Heart left ventricle (tissue), 13 donors: ENCODE results near the gene STK32C.

ENCODE experiments used
- CTCF ChIP-seq, 12 donors: fragments of 200-600 bp; sonication (generic) in 4 of 12; IDR thresholded peaks; one replicate each; pipeline versions ENCODE4 v1.5.0 to v1.8.0; 2018 to 2022; ENCODE audit warnings: antibody characterized with exemption in 12 of 12, mild to moderate bottlenecking in 5 of 12
- POLR2A ChIP-seq, 2 donors: fragments of 450-650 bp; IDR thresholded peaks; one replicate each; pipeline ENCODE4 v1.6.1; 2017; ENCODE audit warnings: antibody characterized with exemption in 2 of 2, mild to moderate bottlenecking in 2 of 2, moderate library complexity in 2 of 2
- donor health status: ischemic (EF 13 %, LVEDD 7.1; RV severe dilation, severe dysfunction).
- donor health status: DM: no; HTN: yes; CAD: no.
- donor health status: DM: no; HTN: no; CAD: no.
- donor health status: ischemic (EF 25% LVEDD 6.9; RV normal size, moderate dysfunction).
- donor health status: ischemic (EF 25% LVEDD 5.7; RV mildly dilated, moderate dysfunction).
- donor health status: ischemic (EF 35%, LVEDD 5.7; RV mildly dilated, moderate dysfunction).
- donor health status: nonischemic (EF 11% LVEDD 7.7; RV severe dilation, severe dysfunction).
- donor health status: DM: yes; HTN: yes; CAD: no.
- donor health status: PGD.
- donor health status: ischemic (EF 29% LVEDD 5.4; RV normal size, mild dysfunction).
- donor health status: nonischemic (EF 23%, LVEDD 6.1; RV moderate dilation, normal function).

DNA sequence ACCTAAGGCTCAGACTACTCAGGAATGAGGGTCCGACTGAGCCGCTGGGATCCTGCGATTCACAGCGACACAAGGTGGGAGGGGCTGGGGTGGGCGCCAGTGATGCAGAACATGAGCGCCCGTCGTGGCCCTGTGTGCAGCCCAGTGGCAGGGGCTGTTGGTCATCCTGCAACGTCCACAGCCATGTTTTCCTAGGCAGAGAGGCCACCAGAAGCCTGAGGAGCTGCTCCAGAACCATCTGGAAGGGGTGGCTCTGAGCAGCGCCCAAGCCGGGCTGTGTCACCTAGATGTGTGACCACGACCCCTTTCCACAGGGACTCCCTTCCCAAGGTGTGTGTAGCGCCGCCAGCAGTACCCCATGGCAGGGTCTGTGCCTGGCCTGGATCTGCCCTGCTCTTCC is 96.5 kb downstream of the STK32C start:
- TF ChIP-seq CTCF (IDR thresholded peaks at IDR 0.05): no peak
- no peak for TF ChIP-seq POLR2A (IDR thresholded peaks at IDR 0.05)
